LNCaP clone FGC (cell line): ENCODE data around the gene DNM1L.

Experiments
- DNase-seq: peaks from one replicate; pipeline ENCODE4 v3.0.0-alpha.2; 2011; ENCODE audit warnings: low read depth
- H3K4me3 ChIP-seq: 2 replicates; pipeline ENCODE4 v1.5.1; 2011; ENCODE audit warnings: mild to moderate bottlenecking, low read depth, low read length, control low read depth
- TF ChIP-seq, protein P1 (sequence below): IDR thresholded peaks from 2 replicates; pipeline ENCODE4 v1.5.1; 2012; ENCODE audit warnings: mild to moderate bottlenecking; ENCODE audit not compliant: control insufficient read depth, insufficient read depth; ENCODE audit errors: extremely low read depth

DNM1L gene

DNA sequence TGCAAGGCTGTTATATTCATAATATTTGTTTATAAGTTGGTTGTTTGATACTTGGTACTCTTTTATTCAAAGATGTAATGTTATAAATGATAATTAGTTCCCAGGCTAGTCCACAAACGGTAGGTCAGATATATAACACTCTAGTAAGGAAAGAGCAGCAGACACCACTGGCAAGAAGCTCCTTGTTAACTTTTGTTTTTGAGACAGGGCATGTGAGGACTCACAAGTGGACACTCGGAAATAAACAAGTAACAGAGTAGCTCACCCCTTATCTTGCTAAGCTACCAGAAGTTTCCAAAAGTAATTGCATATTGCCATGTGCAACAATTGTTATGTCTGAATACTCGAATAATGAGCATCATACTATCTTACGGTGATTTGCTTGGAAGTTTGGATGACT, 115.2 kb downstream of the DNM1L start:
- no peak for DNase-seq
- TF ChIP-seq, protein P1, sequence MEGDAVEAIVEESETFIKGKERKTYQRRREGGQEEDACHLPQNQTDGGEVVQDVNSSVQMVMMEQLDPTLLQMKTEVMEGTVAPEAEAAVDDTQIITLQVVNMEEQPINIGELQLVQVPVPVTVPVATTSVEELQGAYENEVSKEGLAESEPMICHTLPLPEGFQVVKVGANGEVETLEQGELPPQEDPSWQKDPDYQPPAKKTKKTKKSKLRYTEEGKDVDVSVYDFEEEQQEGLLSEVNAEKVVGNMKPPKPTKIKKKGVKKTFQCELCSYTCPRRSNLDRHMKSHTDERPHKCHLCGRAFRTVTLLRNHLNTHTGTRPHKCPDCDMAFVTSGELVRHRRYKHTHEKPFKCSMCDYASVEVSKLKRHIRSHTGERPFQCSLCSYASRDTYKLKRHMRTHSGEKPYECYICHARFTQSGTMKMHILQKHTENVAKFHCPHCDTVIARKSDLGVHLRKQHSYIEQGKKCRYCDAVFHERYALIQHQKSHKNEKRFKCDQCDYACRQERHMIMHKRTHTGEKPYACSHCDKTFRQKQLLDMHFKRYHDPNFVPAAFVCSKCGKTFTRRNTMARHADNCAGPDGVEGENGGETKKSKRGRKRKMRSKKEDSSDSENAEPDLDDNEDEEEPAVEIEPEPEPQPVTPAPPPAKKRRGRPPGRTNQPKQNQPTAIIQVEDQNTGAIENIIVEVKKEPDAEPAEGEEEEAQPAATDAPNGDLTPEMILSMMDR = no peak
- H3K4me3 ChIP-seq = no peak overlapping the region
